Measurements from ENCODE around the gene INSRR.

GRCh38 chr1:156885314-156885713, 26.4 kb upstream of the INSRR start:
- TF ChIP-seq POLR2A (IDR thresholded peaks at IDR 0.05) (no peak), CTCF (IDR thresholded peaks at IDR 0.05) (no peak), POLR2AphosphoS5 (IDR thresholded peaks at IDR 0.05) (no peak)

All from gastroesophageal sphincter (tissue), 3 donors.